Measurements from ENCODE around the gene SORBS1.

The SORBS1 gene

DNA sequence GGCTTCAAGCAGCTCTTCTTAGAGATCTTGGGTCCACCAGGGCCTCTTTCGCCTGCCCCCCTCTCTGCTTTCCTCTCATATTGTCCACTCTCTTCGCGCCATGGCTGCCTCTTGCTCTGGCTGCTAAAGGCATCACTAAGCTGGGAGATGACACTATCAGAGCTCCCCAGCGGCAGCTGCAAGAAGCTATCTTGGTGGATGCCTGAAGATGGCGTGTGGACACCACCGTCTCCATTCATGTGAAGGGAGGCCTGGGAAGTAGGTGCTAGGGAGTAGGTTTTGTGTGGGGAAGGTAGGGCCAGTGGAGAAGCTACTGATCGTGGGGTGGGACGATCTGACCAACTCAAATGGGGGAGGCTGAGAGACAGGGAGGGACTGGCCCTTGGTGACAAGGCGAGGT, 224.5 kb downstream of the SORBS1 start:
- no peak for TF ChIP-seq POLR2AphosphoS5 (IDR thresholded peaks at IDR 0.05; ENCODE audit: low read depth)
- no peak for TF ChIP-seq GABPA (IDR thresholded peaks at IDR 0.05; ENCODE audit: low read depth)
- TF ChIP-seq, protein P1, sequence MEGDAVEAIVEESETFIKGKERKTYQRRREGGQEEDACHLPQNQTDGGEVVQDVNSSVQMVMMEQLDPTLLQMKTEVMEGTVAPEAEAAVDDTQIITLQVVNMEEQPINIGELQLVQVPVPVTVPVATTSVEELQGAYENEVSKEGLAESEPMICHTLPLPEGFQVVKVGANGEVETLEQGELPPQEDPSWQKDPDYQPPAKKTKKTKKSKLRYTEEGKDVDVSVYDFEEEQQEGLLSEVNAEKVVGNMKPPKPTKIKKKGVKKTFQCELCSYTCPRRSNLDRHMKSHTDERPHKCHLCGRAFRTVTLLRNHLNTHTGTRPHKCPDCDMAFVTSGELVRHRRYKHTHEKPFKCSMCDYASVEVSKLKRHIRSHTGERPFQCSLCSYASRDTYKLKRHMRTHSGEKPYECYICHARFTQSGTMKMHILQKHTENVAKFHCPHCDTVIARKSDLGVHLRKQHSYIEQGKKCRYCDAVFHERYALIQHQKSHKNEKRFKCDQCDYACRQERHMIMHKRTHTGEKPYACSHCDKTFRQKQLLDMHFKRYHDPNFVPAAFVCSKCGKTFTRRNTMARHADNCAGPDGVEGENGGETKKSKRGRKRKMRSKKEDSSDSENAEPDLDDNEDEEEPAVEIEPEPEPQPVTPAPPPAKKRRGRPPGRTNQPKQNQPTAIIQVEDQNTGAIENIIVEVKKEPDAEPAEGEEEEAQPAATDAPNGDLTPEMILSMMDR (IDR thresholded peaks at IDR 0.05; ENCODE audit: insufficient read depth, low read length): no peak
- no peak for TF ChIP-seq SPI1 (IDR thresholded peaks at IDR 0.05; ENCODE audit: borderline replicate concordance, low read depth)
- Histone ChIP-seq H3K27me3 (ENCODE audit: insufficient read depth, poor library complexity, severe bottlenecking) (no peaks in the 10 kb centered on the region), H3K27ac (replicated peaks) (no peak overlapping the region), H3K4me3 (replicated peaks; ENCODE audit: insufficient read depth, low read length) (no peak overlapping the region)
- no peak for DNase-seq (ENCODE audit: low read depth in 1 of 2, low spot score in 1 of 2)

DNA sequence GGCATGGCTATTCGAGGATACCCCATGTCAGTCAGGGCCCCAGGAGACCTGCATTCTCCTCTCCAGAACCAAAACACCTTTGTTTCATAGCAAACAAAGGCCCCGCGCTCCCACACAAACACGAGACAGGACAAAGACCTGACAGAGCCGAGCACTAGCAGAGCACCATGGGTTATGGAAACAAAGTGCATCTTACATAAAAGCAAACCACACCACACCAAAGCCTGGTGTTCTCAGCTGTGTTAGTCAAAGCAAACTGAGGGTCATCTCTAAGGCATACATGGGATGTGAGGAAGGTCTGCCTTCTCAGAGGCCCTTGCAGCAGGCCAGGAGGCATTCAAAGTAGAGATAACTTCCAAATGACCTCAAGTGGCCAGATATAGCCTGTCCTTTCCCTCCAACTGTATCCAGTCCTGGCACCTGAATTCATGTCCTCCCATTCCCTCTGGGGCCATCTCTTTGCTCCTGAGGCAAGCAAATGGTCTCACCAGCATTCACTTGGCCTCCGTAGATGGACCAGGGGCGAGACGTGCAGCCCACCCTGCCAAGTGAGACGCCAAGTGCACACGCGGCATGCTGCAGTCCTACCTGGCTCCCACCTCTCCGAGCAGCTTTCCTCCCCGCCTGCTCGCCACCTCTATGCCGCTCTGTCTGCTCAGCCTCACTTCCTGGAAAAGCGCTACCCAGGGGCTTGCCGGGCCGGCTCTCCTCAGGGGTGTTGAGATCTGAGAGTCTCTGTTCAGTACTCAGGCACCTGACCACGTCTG, 225.1 kb downstream of the SORBS1 start:
- Histone ChIP-seq H3K27me3 (ENCODE audit: insufficient read depth, poor library complexity, severe bottlenecking) (no peaks in the 10 kb centered on the region), H3K27ac (replicated peaks) (no peak overlapping the region), H3K4me3 (replicated peaks; ENCODE audit: insufficient read depth, low read length) (no peak overlapping the region)
- no peak for DNase-seq (ENCODE audit: low read depth in 1 of 2, low spot score in 1 of 2)
- TF ChIP-seq REST (IDR thresholded peaks at IDR 0.05; ENCODE audit: insufficient replicate concordance, low read depth): no peak
- TF ChIP-seq SPI1 (IDR thresholded peaks at IDR 0.05; ENCODE audit: borderline replicate concordance, low read depth): no peak
- TF ChIP-seq GABPA (IDR thresholded peaks at IDR 0.05; ENCODE audit: low read depth): no peak
- TF ChIP-seq POLR2AphosphoS5 (IDR thresholded peaks at IDR 0.05; ENCODE audit: low read depth): no peak
- TF ChIP-seq, protein P1 (IDR thresholded peaks at IDR 0.05; ENCODE audit: insufficient read depth, low read length): no peak

GRCh38 chr10:95334805-95335144, 226.4 kb downstream of the SORBS1 start:
- TF ChIP-seq SPI1 (IDR thresholded peaks at IDR 0.05; ENCODE audit: borderline replicate concordance, low read depth): no peak
- TF ChIP-seq GABPA (IDR thresholded peaks at IDR 0.05; ENCODE audit: low read depth): no peak
- TF ChIP-seq, protein P1 (IDR thresholded peaks at IDR 0.05; ENCODE audit: insufficient read depth, low read length): no peak
- TF ChIP-seq POLR2AphosphoS5 (IDR thresholded peaks at IDR 0.05; ENCODE audit: low read depth): no peak
- TF ChIP-seq REST (IDR thresholded peaks at IDR 0.05; ENCODE audit: insufficient replicate concordance, low read depth): no peak
- Histone ChIP-seq H3K27me3 (ENCODE audit: insufficient read depth, poor library complexity, severe bottlenecking) (no peaks in the 10 kb centered on the region), H3K4me3 (replicated peaks; ENCODE audit: insufficient read depth, low read length) (no peak overlapping the region), H3K27ac (replicated peaks) (no peak overlapping the region)
- DNase-seq (ENCODE audit: low read depth in 1 of 2, low spot score in 1 of 2): no peak
